GM12801 (cell line): Measurements from ENCODE around the gene ERO1B.

Experiments used
- TF ChIP-seq, protein P1 (sequence below): IDR thresholded peaks from one replicate; pipeline ENCODE4 v1.5.1; 2011; ENCODE audit warnings: control low read depth; ENCODE audit not compliant: insufficient read length; ENCODE audit errors: extremely low read depth

Gene ERO1B

DNA sequence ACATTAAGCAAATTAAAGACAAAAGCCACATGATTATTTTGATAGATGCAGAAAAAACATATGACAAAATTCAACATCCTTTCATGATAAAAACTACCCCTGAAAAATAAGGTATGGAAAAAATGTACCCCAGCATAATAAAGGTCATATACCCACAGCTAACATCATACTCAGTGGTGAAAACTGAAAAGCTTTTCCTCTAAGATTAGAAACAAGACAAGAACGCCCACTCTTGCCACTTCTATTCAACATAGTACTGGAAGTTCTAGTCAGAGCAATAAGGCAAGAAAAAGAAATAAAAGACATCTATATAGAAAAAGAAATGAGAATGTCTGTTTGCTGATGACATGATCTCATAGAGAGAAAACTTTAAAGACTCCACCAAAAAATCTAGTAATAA is 20.7 kb downstream of the ERO1B start:
- TF ChIP-seq, protein P1, sequence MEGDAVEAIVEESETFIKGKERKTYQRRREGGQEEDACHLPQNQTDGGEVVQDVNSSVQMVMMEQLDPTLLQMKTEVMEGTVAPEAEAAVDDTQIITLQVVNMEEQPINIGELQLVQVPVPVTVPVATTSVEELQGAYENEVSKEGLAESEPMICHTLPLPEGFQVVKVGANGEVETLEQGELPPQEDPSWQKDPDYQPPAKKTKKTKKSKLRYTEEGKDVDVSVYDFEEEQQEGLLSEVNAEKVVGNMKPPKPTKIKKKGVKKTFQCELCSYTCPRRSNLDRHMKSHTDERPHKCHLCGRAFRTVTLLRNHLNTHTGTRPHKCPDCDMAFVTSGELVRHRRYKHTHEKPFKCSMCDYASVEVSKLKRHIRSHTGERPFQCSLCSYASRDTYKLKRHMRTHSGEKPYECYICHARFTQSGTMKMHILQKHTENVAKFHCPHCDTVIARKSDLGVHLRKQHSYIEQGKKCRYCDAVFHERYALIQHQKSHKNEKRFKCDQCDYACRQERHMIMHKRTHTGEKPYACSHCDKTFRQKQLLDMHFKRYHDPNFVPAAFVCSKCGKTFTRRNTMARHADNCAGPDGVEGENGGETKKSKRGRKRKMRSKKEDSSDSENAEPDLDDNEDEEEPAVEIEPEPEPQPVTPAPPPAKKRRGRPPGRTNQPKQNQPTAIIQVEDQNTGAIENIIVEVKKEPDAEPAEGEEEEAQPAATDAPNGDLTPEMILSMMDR, result no peak

DNA sequence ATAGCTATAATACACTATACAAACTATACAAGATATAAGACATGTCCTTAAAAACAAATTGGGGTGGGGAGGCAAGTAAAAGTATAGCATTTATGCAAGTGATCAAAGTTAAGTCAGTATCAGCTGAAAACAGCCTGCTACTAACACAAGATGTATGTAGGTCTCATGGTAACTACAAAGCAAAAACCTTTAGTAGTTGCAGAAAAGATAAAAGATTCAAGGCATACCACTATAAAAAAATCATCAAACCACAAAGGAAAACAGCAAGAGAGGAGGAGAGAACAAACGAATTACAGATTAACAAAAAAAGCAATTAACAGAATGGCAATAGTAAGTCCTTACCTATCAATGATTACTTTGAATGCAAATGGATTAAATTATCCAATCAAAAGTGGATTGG is 22.7 kb downstream of the ERO1B start:
- TF ChIP-seq, protein P1, result no peak

DNA sequence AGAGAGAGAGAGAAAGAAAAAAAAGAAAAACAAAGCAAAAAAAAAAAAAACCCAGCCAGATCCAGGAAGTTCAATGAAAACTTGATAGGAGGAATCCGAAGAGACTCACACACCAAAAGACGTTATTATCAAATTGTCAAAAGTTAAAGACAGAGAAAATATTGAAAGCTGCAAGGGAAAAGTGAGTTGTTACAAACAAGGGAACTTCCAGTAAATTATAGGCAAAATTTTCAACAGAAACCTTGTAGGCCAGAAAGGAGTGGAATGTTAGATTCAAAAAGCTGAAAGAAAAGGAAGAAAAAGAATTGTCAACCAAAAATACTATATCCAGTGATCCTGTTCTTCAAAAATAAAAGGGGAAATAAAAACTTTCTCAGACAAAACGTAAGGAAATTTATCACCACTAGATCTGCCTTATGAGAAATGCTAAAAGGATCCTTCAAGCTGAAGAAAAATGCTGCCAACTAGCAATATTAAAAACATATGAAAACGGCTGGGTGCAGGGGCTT is 23.6 kb downstream of the ERO1B start:
- TF ChIP-seq, protein P1, result no peak

DNA sequence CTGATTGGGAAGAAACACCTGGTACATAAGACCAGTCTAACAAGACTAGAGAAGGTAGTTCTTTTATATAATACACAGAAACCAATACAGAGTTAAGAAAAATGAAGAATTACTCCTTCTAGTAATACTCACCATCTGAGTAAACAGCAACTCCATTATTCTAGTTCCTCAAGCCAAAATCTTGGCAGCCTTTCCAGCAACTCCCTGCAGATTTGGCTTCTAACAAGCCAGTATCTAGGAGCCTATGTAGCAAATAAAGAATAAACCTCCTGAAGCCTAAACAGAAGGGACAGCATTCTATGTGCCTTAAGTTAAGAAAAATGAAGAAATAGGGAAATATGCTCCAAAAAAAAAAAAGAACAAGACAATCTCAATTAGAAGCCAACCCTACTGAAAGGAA is 24.5 kb downstream of the ERO1B start:
- TF ChIP-seq, protein P1, result no peak

DNA sequence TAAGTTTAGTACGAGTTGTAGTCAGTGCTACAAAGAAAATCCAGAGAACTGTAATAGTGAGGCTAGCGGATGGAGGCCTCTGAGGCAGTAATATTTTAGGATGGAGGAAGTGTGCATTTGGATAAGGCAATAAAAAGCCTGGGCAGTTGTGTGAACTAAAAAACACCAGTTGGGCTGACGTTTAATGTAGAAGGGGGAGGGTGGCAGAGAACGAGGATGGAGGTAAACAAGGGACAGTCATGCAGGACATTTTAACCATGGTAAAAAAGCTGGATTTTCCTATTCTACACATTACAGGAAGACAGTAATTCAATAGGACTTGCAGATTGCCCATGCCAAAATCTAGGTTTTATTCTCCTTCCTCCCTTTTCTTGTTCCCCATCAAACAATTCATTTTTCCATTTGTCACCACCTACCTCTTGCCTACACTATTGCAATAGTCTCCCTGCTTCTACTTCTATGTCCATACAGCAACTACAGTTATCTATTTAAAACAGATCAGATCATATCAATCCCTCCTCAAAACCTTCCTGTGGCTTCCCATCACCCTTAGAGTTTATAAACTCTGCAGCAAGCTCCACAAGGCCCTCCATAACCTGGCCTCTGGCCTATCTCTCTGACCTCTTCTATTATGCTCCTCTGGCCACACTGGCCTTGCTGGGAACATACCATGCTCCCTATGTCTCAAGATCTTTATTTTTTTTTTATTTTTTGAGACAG is 27.7 kb downstream of the ERO1B start:
- TF ChIP-seq, protein P1, result no peak

DNA sequence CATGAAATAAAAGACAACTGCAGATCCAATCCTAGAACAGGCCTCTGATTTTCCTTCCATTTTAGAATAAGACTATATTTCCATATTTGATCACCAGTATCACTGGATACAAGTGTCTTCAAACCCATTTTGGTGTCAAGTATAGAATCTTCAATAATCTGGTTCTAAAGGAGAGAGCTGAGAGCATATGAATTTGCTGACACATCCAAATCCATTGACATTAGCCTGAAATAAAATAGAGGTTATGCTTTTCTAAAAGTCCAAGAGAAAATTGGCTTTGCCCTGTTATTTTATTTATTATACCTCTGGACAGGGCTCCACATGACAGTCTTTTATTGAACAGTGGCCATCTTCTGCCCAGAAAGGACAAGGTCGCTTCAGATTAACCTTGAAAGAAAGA is 28.6 kb downstream of the ERO1B start:
- TF ChIP-seq, protein P1, result no peak

DNA sequence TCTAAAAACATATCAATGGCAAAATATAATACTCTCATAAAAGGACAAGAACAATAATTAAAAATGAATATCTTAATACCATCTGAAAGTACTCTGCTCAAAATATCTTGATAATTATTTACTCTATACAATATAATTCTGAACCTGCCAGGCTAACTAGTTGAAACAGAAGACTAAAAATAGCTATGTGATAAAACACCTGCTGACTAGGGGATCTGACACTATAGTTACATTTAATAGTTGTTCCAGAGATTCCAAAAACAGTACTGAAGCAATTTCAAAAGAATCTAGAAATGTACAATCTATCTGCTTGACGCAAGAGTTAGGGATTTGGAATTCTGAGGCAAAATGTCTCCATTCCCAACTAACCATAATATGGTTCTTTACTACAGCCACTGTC is 30.2 kb downstream of the ERO1B start:
- TF ChIP-seq, protein P1, result no peak
